Measurements from ENCODE around the gene FCER2.
"Not testable (repeated sequence)": the region's sequence is repeated elsewhere in the genome, so short reads cannot be mapped to it uniquely, and the experiment has no call there.

The FCER2 gene

GRCh38 chr19:7701654-7702457 is at the start of gene FCER2:
Gene FCER2, minus strand, starts transcription at chr19:7702131. Its CDS starts 2,371 bp downstream, at chr19:7699760.
- DNase-seq (ENCODE audit: low read depth in 3 of 3), result no peak

GRCh38 chr19:7751157-7751783 is 49.3 kb upstream of the FCER2 start:
- peak; percentile 25 to 49 (median 28) for DNase-seq (ENCODE audit: low read depth in 3 of 3)

GRCh38 chr19:7748756-7749155 is 46.8 kb upstream of the FCER2 start:
- DNase-seq (ENCODE audit: low read depth in 3 of 3), result no peak

- no peak for DNase-seq (ENCODE audit: low read depth in 3 of 3)
Measured at GRCh38 chr19:7748171-7748570, 46.2 kb upstream of the FCER2 start.

- no peak for DNase-seq (ENCODE audit: low read depth in 3 of 3)
Measured at GRCh38 chr19:7746903-7747884, 45.3 kb upstream of the FCER2 start, which contains the start of gene CD209. Gene CD209, minus strand, starts transcription at chr19:7747534. Its CDS starts 23 bp downstream, at chr19:7747511.

- DNase-seq (ENCODE audit: low read depth in 3 of 3), result not testable (repeated sequence)
Measured at GRCh38 chr19:7746306-7746705, 44.4 kb upstream of the FCER2 start.

- DNase-seq (ENCODE audit: low read depth in 3 of 3), result no peak
Measured at GRCh38 chr19:7744871-7745650, 43.1 kb upstream of the FCER2 start.

- DNase-seq (ENCODE audit: low read depth in 3 of 3), result no peak
Measured at GRCh38 chr19:7744199-7744786, 42.4 kb upstream of the FCER2 start.

- no peak for DNase-seq (ENCODE audit: low read depth in 3 of 3)
Measured at GRCh38 chr19:7743425-7743841, 41.5 kb upstream of the FCER2 start.

GRCh38 chr19:7742991-7743390 is 41.1 kb upstream of the FCER2 start:
- DNase-seq (ENCODE audit: low read depth in 3 of 3), result no peak

GRCh38 chr19:7742575-7742974 is 40.6 kb upstream of the FCER2 start:
- no peak for DNase-seq (ENCODE audit: low read depth in 3 of 3)

GRCh38 chr19:7740682-7741054 is 38.7 kb upstream of the FCER2 start:
- no peak for DNase-seq (ENCODE audit: low read depth in 3 of 3)

- no peak for DNase-seq (ENCODE audit: low read depth in 3 of 3)
Measured at GRCh38 chr19:7739801-7740681, 38.1 kb upstream of the FCER2 start.

- no peak for DNase-seq (ENCODE audit: low read depth in 3 of 3)
Measured at GRCh38 chr19:7739211-7739755, 37.4 kb upstream of the FCER2 start.

GRCh38 chr19:7738023-7738422 is 36.1 kb upstream of the FCER2 start:
- DNase-seq (ENCODE audit: low read depth in 3 of 3), result peak; percentile 11 to 55 (median 31)

- no peak for DNase-seq (ENCODE audit: low read depth in 3 of 3)
Measured at GRCh38 chr19:7737215-7737614, 35.3 kb upstream of the FCER2 start.

GRCh38 chr19:7736148-7736547 is 34.2 kb upstream of the FCER2 start:
- no peak for DNase-seq (ENCODE audit: low read depth in 3 of 3)

GRCh38 chr19:7734220-7735203 is 32.6 kb upstream of the FCER2 start:
- no peak for DNase-seq (ENCODE audit: low read depth in 3 of 3)

Measured in stimulated activated CD4-positive, alpha-beta T cell treated with anti-CD3 and anti-CD28 coated beads, TNF-alpha, amount 100 ng/mL, for 24 hours (primary cell).